ENCODE data around the gene ANKRD7. TPM values are rescaled to one million over a fixed set of nuclear protein-coding genes. Genes with fewer than 3 reads are reported as not detected.

ANKRD7 gene, protein sequence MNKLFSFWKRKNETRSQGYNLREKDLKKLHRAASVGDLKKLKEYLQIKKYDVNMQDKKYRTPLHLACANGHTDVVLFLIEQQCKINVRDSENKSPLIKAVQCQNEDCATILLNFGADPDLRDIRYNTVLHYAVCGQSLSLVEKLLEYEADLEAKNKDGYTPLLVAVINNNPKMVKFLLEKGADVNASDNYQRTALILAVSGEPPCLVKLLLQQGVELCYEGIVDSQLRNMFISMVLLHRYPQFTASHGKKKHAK
- not detected for total RNA-seq

DNA sequence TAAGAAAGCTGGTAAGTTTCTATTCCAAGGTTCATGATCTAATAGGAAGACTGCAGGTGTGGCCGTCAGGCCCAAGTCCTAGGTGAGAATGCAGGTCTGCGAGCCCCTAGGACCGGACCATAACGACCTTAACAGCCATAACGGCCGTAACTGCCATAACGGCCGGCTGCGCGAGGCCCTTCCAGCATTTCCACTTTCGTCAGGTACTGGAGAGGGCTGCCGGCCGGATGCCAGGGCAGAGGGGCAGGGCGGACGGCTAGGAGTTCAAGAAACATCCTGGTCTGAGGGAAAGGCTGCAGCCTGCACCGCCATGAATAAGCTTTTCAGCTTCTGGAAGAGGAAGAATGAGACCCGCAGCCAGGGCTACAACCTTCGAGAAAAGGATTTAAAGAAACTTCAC lies at the start of gene ANKRD7:
TSS of gene ANKRD7 (plus strand) at position 184 of the 400 bp plus-strand sequence. CDS start at position 311, 127 bp downstream.
- no peak for DNase-seq (ENCODE audit: low spot score)

DNA sequence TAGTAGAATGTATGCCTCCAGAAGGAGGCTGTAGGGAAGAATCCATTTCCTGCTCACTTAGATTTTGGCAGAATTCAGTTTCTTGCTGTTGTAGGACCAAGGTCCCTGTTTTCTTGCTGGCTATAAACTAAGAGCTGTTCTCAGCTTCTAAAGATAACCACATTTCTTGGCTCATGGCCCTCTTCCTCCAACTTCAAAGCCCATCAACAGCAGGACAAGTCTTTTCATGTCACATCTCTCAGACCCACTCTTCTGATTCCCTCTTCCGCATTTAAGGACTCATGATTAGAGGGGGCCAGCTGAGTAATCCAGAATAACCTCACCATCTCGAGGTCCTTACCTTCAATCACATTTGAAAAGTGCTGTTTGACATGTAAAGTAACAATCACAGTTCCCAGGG lies 48.8 kb upstream of the ANKRD7 start:
- DNase-seq (ENCODE audit: low spot score): no peak

DNA sequence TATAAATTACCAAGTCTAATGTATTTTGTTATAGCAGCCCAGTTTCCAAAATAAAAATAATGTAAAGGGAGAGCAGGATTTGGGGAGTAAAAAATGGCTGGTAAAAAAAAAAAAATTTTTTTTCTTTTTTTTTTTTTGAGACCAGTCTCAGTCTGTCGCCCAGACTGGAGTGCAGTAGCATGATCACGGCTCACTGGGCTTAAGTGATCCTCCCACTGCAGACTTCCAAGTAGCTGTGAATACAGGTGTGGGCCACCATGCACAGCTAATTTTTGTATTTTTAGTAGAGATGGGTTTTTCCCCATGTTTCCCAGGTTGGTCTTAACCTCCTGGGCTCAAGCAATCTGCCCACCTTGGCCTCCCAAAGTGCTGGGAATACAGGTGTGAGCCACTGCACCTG lies 45.3 kb upstream of the ANKRD7 start:
- no peak for DNase-seq (ENCODE audit: low spot score)

DNA sequence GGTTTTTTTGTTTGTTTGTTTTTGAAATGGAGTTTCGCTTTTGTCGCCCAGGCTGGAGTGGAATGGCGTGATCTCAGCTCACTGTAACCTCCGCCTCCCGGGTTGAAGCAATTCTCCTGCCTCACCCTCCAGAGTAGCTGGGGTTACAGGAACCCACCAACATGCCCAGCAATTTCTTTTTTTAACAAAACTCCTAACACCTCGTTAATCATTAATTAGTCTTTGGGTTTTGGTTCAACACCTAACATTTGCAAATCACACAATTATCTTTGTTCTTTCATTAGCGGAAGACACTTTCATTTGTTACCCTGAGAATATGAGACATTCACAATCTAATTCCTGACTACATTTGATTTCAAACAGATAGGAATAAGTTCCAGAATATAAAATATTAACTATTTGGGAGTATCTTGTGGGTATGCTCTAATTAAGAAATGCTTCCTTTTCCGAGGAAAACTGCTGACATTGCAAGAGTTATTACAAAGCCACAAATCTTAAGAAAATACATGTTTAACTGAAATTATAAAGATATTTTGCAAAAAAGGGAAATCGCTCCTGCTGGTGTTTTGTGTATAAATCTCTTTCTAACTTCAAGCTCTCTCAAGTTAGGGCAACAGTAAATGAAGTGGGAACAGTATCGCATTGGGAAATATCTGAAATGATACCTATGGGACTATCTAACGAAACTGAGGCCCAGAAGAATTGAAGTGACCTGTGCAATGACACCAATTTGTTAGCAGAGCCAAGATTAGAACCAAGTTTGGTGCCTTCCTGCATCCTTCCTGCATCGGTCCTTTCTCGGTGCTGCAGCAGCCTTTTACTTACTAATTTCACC lies 41.7 kb upstream of the ANKRD7 start:
- DNase-seq (ENCODE audit: low spot score): no peak

DNA sequence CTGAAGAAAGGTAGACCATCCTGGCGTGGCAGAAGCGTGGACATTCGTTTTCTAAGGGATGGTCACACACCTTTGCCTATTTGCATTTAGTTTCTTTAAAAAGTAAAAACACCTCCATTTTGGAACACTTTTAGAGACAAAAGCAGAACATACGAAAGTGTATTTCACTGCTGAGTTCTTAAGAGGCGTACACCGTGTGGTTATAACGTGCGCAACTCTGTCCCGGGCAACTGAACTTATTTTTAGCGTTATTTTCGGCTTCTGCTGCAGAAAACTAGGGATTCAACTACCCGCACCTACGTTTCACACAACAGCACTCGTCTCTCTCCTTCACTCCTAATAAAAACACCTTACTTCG lies 41.1 kb upstream of the ANKRD7 start:
- DNase-seq (ENCODE audit: low spot score): no peak

DNA sequence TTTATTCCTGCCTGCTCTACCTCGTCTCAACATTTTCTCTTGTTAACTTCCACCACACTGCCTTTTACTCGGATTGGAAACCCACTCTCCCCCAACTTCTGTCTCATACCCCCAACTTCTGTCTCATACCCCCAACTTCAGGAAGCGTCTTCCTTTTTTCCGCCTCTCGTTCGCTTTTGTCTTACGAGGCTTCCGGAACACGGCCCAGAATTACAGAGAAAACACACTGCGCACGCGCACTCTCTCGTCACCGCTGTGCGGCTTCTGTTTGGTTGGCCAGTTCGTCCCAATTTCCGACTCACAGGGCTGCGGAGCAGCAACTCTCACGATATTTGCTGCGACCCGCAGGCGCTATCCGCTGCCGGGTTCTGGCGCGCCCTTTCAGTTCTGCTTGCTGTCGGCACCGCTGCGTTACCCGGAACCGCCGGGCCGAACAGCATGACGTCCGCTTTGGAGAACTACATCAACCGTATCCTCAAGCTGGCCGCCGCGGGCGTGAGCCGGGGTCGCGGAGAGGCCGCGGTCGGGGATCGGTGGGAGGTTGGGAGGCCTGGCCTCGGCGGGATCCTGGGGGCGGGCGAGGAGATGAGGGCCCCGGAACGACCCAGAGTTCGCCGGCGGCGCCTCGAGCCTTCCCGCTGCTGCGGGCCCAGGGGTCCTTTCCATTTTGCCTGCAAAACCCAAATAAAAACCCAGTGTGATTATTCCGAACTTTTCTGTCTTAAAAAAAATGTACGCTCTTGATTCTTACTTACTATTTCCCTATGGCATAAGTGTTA lies 40.5 kb upstream of the ANKRD7 start, which contains the start of gene LSM8:
TSS of gene LSM8 (plus strand) at position 379 of the 779 bp plus-strand sequence. CDS start at position 439, 60 bp downstream.
- DNase-seq (ENCODE audit: low spot score): peak; percentile 98

DNA sequence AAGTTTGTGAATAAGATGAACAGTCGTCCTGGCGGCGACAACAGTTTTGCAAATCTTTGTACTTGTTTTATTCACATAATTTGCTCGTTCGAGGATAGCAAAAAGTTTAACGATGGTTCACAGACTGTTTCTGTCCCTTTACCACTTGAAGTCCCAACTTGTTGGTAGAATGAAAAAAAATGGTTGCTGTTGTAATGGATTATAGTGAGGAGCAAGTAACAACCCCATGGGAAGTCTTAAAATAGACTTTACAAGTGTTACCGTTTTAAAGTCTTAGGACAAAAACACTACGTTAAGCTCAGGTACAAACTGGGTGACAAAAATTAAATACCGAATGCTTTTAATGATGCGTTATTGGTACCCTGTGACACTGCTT lies 40.0 kb upstream of the ANKRD7 start:
- no peak for DNase-seq (ENCODE audit: low spot score)

DNA sequence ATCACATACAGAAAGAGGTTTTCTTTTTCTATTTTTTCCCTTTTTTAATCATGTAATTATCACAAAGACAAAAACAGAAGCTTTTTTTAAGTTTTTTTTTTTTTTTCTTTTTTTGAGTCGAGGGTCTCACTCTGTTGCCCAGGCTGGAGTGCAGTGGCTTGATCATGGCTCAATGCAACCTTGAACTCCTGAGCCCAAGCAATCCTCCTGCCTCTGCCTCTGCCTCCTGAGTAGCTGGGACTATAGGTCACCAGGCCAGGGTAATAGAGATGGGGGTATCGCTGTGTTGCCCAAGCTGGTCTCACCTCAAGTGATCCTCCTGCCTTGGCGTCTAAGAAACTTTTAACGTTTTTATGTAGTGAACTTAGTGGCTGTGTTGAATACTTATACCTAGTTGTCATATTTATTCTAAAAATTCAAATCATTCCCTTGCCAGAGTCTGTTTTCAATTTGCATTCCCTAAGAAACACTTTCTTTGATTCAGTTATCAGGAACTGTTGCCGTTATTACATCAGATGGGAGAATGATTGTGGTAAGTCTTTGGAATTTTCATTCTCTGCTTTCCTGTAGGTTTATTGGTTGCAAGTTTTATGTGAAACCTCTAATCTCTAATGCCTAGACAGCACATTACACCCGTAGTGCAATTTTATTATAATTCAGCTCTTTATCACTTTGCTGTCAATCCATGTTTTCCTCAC lies 39.2 kb upstream of the ANKRD7 start:
- DNase-seq (ENCODE audit: low spot score): no peak

DNA sequence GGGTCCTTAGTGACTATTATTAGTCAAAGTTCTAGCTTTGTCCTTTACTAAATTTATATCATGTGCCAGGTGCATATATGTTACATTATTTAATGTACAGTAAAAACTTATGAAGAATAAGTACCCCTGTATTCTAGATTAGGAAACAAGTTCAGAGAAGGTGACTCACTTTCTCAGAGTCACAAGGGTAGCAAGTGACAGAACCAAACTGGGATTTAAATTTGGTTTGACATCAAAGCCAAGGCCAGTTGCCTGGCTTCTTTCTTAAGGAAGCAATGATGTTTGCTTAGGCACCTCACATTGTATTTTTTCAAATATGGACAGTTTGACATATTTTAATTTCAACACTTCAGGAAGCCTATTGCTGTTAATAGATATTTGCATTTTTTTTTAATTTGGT lies 38.0 kb upstream of the ANKRD7 start:
- DNase-seq (ENCODE audit: low spot score): no peak

DNA sequence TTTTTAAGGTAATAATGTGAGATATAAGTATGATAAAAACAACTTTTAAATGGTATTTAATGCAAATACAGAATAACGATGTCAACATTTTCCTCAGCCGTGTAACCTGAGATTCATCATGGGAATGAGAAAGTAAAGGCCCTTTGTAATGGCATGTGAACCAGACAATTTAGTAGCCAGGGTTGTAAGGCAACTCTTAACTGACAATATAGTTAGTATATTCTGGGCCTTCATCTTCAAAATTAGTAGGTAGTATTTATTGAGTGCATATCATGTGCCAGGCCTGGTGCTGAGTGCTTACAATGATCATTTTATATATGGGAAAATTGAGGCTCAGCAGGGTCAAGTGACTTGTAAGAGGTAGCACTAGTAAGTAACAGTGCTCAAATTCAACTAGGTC lies 29.9 kb upstream of the ANKRD7 start:
- DNase-seq (ENCODE audit: low spot score): no peak

DNA sequence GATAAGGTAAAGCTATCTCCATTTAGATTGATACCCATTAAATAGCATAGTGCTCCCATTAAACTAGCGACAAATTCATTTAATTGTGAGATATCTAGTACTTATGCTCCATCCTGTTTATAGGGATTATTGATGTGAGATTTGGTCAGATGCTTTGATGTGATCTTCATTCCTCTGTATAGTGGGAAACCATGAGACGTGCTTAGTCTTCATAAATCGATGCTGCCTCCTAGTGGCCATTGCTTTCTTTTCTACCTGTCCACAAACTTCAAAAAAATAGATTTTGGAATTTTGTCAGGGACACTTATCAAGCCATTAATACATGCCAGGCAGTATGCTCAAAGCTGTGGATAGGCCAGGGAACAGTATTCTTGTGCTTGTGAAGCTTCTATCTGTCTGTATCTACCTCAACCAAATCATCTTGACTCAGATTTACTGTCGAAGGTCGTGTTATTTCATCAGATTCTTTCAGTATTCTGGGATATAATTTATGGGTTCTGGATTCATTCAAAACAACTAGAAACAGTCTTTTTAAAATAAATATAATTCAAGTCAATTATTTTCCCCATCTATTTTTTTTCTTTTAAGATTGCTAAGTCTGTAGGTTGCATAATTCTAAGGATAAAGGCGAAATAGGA lies 28.5 kb upstream of the ANKRD7 start:
- peak; percentile 47 for DNase-seq (ENCODE audit: low spot score)

DNA sequence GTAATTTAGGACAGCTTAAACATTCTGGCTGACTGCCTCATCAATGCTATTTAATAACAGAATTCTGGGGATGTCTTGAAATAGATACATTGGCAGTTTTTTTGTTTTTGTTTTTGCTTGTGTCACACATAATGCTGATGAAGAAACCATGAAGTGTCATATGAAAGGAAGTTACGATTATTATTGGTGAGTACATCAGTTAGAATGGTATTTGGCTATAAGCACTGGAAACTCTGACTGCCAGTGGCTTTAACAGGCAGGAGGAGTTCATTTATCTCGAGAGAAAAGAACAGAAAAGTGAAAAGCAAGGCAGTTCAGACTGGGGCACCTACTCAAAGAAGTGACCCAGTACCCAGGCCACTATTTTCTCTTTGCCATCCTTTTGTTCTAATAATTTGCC lies 22.4 kb upstream of the ANKRD7 start:
- DNase-seq (ENCODE audit: low spot score): no peak

DNA sequence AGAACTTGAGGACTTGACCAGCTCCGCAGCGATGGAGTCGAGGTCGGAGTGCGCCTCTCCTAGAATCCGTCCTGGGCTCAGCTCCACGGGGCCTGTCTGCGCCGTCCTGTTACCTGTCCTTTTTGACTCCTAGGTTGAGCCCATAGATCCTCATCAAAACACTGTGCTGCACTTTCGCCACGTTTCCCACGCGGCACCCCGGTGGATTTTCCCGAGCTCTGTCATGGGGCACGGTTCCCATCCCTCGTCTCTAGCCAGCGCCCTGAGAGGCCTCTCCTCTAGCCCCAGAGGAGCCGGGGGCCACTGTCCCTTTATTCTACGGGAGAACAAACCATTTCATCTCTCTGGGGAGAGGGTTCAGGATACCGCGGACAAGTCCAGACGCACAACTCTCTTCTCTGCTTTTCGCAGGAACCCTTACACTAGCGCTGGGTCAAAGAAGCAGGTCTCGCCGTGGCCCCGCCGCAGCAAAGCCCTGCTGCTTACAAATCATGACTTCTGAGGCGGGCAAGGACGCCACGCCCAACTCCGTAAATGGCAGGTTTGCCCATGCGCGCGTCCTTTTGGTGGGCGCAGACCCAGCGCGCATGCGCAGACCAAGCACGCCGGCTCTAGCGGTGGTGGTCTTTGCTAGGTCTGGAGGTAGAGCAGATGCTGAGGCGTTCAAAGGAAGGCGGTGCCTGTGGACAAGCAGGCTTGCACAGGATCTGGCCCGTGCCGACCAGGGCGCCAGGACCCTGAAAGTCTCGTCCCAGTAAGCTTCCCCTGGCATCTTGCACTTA lies 10.3 kb upstream of the ANKRD7 start:
- DNase-seq (ENCODE audit: low spot score): peak; percentile 69

DNA sequence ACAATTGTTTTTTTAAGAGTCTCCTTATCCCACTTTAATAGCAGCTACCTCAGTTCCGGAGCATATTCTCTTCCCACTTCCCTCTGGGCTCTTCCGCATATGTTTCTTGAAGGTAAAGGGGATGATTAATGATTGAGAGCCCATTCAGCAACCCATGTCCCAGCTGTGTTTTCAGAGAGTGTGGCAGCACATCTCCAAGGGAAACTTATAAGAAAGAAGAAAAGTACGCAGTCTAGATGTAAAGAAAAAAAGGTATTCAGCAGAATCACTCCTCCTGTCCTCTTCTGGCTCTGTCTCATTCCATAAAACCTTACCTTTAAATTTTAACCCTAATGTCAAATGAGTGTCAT lies 9.7 kb upstream of the ANKRD7 start:
- DNase-seq (ENCODE audit: low spot score): no peak

DNA sequence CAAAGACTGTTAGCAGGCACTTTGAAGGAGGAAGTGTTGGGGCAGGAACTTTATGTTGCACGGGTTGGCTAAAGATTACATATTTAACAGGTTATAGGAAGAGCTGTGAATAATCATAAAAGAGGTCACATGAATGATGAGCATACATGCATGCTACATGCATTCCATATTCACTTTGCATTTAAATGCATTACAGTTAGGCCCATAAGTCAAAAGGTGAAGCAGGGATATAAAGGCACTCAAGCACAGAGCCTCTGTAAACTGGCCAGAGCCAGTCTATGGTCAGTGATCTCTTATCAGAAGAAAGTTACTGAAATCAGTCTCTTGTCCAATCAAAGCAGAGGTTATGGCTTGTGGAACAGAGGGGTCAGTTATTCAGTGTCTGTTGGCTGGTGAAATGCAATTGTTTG lies 7.3 kb upstream of the ANKRD7 start:
- DNase-seq (ENCODE audit: low spot score): no peak

DNA sequence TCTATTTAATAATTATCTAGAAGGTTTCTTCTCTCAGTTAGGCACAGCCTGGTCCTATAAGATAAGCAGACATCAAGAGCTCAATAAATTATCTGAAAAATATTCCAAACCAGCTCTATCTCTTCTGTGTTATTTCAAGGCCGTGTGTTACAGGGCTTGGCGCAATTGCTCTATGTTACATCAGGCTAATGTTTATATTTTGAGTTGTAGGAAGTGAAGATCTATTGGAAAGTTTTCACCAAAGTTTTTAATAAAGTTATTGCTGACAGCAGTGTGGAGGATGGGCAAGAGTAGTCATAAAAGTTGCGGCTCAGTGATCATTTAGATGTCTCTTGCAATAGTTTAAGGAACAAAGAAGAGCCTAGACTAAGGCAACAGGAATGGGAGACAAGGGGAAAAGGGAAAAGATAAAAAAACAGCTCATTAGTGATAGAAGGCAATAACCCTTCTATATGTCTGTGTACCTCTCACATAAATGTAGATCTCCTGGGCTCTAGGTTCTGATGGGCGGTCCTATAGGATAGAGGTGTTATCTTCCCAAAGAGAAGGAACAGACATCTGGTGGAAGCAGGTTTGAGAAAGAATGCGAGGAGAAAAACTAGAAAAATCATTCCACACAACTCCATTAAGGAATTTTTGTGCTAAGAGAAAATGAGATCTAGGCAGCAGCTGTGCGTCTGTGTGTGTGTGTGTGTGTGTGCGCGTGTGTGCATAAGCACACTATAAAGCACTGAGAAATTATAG lies 5.9 kb upstream of the ANKRD7 start:
- no peak for DNase-seq (ENCODE audit: low spot score)

DNA sequence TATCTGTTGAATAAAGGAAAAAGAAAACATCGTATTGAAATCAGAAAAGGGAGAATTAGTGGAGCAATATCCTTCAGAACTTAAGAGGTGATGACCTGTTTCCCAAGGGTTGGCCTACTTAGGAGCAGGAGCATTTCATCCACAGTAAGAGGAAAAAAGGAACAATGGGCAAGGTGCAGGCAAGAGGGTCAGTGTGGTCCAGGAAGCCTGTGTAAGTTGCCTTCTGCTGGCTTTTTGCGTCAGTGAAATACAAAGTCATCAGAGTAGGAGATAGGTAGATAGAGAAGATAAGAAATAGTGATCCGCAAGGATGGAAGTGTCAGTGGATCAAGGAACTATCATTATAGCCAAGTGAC lies 5.4 kb upstream of the ANKRD7 start:
- DNase-seq (ENCODE audit: low spot score): no peak

DNA sequence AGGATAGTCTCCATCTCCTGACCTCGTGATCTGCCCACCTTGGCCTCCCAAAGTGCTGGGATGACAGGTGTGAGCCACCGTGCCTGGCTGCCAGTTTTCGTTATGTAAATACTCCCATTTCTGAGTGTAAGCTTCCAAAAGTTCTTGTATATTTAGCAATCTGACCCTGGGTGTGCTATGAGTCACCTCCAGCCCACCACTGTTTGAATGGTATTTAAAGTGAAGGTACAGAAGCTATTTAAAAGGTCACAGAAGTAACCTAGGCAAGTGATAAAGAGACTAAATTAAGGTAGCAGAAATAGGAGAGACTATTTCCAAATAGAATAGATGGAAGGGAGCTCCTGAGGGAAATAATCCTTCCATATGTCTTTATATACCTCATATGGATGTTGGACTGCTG lies 3.9 kb upstream of the ANKRD7 start:
- no peak for DNase-seq (ENCODE audit: low spot score)

DNA sequence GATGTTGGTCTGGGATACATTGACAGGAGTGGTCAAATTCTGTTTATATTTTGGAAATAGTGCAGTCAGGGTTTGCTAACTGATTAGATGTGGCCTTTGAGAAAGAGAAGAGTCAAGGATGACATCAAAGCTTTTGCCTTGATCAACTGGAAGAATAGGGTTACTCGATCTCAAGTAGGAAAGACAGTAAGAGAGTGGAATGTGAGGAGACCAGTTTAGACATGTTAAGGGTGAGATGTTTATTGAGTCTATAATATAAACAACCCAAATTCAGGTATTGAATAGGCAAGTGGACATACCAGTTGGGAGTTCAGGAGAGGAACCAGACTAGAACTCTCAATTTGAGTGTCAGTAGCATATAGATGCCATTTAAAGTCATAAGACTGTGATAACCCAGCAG lies 1.9 kb upstream of the ANKRD7 start:
- DNase-seq (ENCODE audit: low spot score): no peak

DNA sequence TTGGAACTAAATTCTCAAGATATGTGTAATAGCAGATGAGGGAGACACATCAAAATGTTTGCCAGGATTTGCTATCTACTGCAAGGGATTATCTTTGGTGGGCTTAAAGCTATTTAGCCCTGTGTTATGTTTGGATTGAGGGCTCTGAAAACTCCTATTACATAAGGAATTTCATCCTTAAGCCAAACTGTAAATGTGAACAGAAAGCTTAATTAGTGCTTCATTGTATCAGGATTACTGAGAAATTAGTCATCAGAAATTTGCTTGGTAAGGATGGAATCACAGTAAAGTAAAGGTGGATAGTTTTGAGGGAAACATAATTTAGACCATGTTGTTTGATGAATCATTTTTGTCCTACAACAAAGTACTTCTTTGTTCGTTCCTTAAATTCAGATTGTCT lies 8.3 kb downstream of the ANKRD7 start:
- DNase-seq (ENCODE audit: low spot score): no peak
